GM18520 (cell line): Measurements from ENCODE around the gene BEND2.
"Not testable (repeated sequence)": the region's sequence is repeated elsewhere in the genome, so short reads cannot be mapped to it uniquely, and the experiment has no call there.

Experiments used
- ATAC-seq: cut with Tn5 transposase; IDR thresholded peaks from one replicate; pipeline ENCODE4 v1.9.1; 2021; ENCODE audit not compliant: unreplicated experiment

BEND2 gene

DNA sequence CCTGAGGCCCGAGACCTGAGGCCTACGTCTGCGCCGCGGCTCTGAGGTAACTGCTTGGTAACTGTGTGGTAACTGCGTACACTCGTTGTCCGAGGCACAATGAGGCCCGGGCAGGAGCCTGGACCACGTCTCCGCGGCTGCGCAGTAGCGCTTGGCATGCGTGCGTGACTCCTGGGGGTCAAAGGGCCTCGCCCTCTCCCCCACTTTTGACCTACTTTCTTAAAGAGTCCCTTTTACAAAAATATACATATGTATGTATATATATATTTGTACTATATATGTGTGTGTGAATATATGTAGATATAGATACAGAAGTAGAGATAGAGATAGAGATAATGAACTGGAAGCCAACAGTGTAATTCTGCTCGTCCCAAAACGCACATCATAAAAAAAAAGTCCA is at the start of gene BEND2:
BEND2 (minus strand) TSS at position 101 of the 400 bp plus-strand sequence. CDS start 136 bp downstream, outside the sequence.
- ATAC-seq = no peak

- no peak for ATAC-seq
Observed at GRCh38 chrX:18255059-18255458, 34.4 kb upstream of the BEND2 start.

DNA sequence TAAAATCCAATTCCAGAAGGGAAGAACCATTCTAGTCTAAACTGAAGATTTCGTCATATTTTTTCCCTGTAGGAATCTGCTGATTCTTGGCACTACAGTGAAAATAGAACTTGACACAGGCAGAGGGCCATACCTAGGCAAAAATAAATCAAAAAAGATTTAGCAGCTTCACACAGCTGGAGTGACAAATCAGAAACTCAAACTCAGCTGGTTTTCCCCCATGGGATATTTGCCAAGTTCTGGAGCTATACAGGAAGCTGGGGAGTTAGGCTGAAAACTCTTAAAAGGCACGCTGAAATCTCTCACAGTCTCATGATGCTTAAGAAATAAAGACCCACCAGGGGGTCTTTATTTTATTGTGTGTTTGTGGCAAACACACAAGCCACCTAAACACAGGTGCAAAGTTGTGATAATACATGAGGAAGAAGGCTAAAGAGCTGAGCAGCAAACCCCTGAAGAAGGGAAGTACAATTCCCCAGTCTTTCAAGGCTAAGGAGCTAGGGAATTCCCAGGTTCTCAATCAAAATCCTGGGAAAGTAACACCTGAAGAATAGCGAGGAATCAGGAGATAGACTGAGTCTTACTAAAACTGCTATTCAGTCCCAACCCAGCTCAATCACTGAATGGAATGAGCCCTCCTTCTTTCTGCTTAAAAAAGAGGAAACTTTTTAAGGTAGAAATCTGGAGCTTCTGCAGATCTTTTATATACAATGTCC is 32.1 kb upstream of the BEND2 start:
- ATAC-seq = no peak

DNA sequence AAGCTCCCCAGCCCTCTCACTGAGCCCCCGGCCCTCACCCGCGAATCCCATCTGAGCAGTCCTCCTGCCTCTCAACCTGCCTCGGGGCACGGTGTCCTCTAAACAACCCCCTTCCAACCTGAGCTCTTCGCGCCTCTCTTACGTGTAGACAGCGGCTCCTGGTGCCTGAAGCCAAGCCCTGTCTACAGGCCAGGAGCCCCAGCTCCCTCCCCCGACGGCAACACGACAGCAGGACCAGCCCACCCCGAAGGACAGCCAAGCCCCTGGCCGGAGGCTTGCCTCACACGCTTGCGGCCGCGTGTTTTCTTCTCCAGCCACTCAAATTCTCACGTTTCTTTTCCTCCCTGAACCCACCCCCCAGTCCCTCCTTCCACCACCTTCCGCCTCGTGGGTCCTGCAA is 9.0 kb upstream of the BEND2 start:
- ATAC-seq = not testable (repeated sequence)

DNA sequence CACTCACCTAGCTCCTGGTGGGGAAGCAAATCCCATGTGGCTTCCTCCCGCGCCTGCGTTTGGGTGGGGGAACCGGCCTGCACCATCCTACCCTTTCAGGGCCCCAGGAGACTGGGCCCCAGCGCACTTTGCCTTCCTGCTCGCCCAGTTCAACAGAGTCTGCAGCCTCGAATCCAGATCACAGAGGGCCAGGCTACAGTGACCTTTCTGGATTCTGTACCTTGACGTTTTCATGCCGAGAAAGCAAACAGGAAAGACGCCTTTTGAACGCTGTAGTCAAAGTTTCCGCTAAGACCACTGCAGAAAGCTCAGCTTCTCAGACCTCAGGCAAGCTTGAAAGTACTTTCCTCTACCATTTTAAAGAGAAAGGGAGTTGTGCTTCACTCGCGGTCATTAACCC is 7.4 kb upstream of the BEND2 start:
- no peak for ATAC-seq

GRCh38 chrX:18227458-18227857 is 6.8 kb upstream of the BEND2 start:
- no peak for ATAC-seq

- no peak for ATAC-seq
Observed at GRCh38 chrX:18210470-18210869, 10.2 kb downstream of the BEND2 start.

- no peak for ATAC-seq
Observed at GRCh38 chrX:18206657-18207056, 14.0 kb downstream of the BEND2 start.

DNA sequence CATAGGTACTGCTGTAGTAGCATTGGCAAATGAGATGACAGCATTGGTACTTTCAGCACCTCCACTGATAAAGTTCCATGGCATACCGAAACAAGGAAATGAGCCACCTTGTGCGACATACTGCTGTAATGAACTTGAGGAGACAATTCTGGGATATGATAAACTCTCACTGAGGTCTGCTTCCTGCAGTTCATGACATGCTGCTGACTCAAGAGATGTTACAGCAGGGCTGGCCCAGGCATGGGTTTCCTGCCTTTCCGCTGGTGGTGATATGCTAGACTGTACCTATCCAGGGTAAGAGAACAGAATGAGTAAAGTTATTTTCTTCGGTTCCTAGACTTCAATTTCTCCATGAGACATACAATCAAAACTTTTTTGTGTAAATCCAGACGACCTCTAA is 17.1 kb downstream of the BEND2 start:
- no peak for ATAC-seq

DNA sequence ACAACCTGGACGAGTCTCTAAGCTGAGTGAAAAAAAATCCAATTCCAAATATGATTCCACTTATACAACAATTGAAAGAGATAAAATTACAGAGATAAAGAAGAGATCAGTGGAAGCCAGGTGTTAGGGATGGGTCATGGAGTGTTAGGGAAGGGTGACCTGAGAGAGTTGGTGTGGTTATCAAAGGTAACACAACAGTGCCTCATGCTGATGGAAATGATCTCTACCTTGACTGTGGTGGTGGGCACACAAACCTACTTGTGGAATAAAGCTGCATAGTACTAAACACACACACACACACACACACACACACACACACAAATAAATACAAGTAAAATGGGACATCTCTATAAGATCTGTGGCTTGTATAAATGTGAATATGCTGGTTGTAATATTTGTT is 26.0 kb downstream of the BEND2 start:
- ATAC-seq = no peak

DNA sequence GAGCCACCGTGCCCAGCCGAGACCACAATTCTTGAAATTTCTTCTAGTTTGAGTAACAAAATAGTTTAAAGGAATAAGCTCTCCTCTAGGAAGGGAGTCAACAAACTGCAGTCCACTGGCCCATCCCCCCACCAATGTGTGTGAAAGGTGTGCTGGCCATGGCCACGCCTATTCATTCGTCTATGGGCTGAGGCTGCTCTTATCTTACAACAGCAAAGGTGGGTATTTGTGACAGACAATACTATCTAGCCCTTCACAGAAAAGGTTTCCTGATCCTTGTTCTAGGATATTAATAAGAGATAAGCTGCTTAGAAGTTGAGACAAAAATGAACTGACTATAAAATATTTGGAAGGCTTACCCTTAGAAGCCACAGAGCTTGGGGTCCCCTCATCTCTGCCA is 41.2 kb downstream of the BEND2 start:
- no peak for ATAC-seq

- no peak for ATAC-seq
Observed at GRCh38 chrX:18174971-18175370, 45.7 kb downstream of the BEND2 start.

DNA sequence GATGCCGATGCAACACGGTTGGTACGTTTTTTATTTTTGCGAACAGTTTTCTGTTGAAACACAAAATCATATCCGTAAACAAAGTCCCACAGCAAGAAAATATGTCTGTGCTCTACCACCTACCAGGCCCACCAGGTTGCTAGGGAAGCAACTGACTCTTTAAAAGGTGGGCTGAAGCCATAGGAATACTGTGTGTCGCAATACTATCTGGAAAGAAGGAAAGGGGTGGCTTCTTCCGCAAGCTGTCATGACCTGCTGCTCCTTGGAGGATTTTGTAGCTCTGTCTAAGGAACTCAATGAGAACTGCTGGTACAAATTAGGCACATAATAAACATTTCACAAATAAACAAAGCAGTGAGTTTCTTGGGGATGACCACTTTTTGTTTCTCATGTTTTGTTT is 46.5 kb downstream of the BEND2 start:
- no peak for ATAC-seq

GRCh38 chrX:18173494-18174180 is 47.0 kb downstream of the BEND2 start:
- no peak for ATAC-seq

DNA sequence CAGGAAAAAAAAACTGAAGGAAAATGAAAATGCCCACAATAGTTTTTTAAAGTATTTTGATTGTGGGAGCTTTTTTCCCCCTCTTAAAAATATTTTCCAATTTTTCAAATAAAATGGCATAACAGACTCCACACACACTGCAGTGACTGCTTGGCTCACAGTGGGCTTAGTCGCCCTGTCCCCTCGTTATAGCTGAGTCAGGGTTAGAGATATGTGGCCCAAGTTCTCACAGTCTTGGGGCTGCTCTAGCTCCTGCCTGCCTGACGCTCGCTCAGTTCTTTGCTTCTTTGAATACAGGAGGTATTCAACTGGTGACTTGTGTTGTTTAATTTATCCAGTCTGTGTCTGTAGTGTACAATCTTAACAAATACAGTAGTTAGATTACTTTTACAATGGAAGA is 47.7 kb downstream of the BEND2 start:
- ATAC-seq = no peak

- ATAC-seq = no peak
Observed at GRCh38 chrX:18170910-18171309, 49.8 kb downstream of the BEND2 start.

DNA sequence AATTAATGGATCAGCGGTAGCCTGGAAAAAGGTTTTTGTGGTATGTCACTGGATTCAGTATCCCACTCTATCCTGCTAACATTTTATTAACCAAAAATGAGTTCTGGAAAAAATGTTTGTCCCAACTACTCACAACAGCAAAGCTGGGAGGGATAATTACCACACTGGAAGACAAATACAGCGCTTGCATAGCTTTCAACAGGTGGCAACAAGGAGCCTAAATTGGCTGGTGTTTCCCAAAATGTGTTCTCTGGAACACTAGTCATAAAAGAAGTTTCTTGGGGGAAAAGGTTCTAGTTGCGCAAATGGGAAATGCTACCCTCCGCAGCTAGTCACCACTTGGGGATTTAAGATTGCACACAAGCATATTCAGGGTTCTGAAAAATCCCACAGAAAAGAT is 54.6 kb downstream of the BEND2 start:
- ATAC-seq = no peak

- ATAC-seq = no peak
Observed at GRCh38 chrX:18160369-18160768, 60.3 kb downstream of the BEND2 start.

DNA sequence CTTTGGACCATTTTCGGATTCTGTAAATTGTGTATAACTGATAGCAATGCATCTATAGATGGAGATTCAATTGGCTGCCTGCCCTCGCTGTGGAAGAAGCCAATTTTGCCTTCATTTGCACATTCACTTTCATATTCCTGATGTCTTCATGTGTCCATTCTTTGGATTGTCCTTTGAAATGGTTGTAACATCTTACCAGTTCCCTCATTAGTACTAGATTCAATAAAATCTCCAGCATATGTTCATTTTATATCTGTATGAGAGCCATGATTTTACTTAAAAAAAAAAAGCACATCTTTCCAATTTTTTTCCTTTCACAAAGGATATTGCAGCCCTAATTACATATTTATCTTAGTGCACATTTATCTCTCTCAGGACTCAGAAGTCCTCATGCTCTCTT is 61.7 kb downstream of the BEND2 start:
- ATAC-seq = no peak

GRCh38 chrX:18151649-18152048 is 69.0 kb downstream of the BEND2 start:
- no peak for ATAC-seq

DNA sequence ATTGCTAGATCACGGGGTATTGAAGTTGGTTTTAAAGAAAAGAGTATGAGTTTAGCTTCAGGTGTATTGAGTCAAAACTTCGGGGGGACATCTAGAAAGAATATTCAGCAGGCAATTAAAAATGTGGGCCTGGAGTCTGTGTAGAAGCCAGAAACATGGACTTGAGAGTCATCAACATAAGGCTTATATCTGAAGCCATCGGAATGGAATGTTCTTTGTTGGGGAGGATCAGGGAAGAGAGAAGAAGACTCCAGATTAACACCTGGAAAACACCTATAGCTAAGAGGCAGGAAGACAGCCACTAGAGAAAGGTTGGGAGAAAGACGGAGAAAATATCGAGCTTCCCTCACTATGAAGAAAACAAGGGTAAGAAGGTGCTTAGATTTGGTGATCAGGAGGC is 69.5 kb downstream of the BEND2 start:
- ATAC-seq = no peak

- no peak for ATAC-seq
Observed at GRCh38 chrX:18149454-18149853, 71.2 kb downstream of the BEND2 start.

DNA sequence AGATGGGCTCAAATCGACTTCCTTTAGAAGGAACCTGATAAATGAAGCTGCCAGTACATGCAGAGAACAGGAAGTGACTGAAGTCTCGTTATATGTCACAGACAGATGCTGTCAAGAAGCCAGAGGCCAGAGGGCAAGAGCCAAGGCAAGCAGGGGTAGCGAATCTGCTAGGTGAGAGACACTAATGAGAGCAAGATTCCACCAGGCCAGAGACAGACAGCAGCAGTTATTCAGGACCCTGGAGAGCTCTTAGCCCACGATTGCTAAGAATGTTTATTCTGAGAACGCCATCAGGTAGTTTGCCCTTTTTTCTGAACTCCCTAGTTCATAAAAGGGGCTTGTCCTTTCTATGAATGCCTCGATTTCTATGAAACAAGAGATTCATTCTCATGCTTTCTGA is 73.7 kb downstream of the BEND2 start:
- no peak for ATAC-seq
